Activated CD4-positive, alpha-beta memory T cell treated with anti-CD3 and anti-CD28 coated beads for 36 hours (primary cell): Measurements from ENCODE around the gene FLG. TPM values are rescaled to one million over a fixed set of nuclear protein-coding genes. Genes with fewer than 3 reads are reported as not detected.

ENCODE experiments used
- total RNA-seq, 2 experiments: library from RNA; stranded (reverse); gene quantifications; one replicate each; pipeline ENCODE4 v1.2.3, GENCODE V29; 2021

FLG gene
- total RNA-seq, 2 experiments from 2014 or later, result not detected

Other genes with a start within 250 kb of the FLG start
- gene TCHHL1, start 236.2 kb downstream of the FLG start, total RNA-seq, result not detected
- gene TCHH, start 209.8 kb downstream of the FLG start, total RNA-seq, result not detected
- gene RPTN, start 166.0 kb downstream of the FLG start, total RNA-seq, result not detected
- not detected for gene HRNR, start 101.0 kb downstream of the FLG start, total RNA-seq
- gene FLG2, start 34.8 kb upstream of the FLG start, total RNA-seq, result not detected
- gene CRNN, start 89.0 kb upstream of the FLG start, total RNA-seq, result not detected
- gene LCE5A, start 185.6 kb upstream of the FLG start, total RNA-seq, result not detected
- gene CRCT1, start 189.2 kb upstream of the FLG start, total RNA-seq, result not detected
- not detected for gene LCE3E, start 241.5 kb upstream of the FLG start, total RNA-seq